Activated gamma-delta T cell (primary cell): ENCODE measurements around the gene RAB33B.
"Not testable (repeated sequence)": the region's sequence is repeated elsewhere in the genome, so short reads cannot be mapped to it uniquely, and the experiment has no call there.

Experiments used
- DNase-seq: peaks from one replicate; lab custom pipeline; 2025; lab: John Stamatoyannopoulos, UW

The RAB33B gene

DNA sequence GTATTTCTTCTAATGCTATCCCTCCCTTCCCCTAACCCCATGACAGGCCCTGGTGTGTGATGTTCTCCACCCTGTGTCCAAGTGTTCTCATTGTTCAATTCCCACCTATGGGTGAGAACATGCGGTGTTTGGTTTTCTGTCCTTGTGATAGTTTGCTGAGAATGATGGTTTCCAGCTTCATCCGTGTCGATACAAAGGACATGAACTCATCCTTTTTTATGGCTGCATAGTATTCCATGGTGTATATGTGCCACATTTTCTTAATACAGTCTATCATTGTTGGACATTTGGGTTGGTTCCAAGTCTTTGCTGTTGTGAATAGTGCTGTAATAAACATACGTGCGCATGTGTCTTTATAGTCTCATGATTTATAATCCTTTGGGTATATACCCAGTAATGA, 10.6 kb downstream of the RAB33B start:
- not testable (repeated sequence) for DNase-seq

DNA sequence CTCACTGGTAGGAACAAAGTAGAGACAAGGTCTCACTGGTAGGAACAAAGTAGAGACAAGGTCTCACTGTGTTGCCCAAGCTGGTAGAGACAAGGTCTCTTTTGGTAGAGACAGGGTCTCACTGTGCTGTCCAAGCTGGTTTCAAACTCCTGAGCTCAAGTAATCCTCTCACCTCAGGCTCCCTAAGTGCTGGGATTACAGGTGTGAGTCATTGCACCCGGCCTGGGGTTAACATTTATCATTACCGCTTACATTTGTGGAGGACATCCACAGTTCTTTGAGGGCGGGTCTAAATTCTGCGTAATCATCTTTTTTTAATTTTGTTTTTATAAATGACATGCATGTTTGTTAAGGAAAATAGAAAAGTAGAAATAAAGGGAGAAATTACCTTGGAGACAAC, 12.0 kb downstream of the RAB33B start:
- DNase-seq: no peak

DNA sequence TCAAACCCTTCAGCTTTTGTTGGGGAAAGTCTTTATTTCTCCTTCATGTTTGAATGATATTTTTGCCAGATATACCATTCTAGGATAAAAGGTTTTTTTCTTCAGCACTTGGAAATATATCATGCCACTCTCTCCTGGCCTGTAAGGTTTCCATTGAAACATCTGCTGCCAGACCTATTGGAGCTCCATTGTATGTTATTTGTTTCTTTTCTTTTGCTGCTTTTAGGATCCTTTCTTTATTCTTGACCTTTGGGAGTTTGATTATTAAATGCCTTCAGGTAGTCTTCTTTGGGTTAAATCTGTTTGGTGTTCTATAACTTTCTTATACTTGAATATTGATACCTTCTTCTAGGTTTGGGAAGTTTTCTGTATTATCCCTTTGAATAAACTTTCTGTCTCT, 14.8 kb downstream of the RAB33B start:
- DNase-seq: not testable (repeated sequence)

GRCh38 chr4:139469216-139469615, 15.3 kb downstream of the RAB33B start:
- no peak for DNase-seq

GRCh38 chr4:139469869-139470268, 15.9 kb downstream of the RAB33B start:
- no peak for DNase-seq

GRCh38 chr4:139470295-139470694, 16.4 kb downstream of the RAB33B start:
- DNase-seq: no peak

DNA sequence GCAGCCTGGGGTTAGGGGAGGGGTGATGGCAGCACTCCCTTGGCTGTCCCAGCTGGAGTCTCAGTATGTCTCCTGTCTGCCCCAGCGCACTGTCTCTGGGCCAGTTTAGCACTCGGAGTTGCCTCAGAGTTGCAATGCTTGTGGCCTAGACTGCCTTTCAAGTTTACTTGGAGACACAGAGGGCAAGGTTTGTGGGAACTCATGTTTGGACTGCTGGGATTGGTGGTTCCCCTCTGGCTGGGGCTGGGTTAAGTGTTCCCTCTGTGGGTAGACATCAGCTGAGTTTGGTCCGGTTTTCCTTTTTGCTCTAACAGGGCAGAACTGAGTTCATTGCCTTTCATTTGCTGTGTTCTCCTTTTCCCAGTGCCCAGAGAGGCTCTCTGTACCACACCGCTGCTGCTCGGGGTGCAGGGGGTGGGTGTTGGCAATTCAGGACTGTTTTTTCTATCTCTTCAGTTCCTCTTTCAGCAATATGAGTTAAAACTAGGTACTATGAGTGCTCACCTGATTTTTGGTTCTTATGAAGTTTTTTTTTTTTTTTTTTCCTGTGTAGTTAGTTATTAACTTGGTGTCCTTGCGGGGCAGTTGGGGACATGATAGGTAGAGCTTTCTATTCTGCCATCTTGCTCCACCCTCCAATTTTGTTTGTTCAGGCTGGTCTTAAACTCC, 17.2 kb downstream of the RAB33B start:
- no peak for DNase-seq

- no peak for DNase-seq
Observed at GRCh38 chr4:139472852-139473251, 18.9 kb downstream of the RAB33B start.

DNA sequence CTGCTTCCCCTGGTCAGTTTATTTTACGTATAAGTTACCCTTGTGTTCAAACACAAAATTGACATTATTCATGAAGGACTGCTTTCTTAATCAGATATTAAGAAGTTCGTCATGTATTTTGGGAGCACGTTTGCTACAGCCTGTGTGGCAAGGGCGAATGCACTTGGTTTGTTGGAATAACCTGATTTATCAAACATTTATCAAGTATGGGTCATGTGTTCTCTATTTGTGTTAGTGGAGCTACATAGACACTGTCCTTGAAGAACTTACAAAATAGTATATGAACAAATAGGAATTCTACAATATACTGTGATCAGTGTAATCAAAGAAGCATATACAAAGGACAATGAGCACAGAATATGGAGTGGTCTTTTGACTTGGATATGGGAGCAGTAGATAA, 22.4 kb downstream of the RAB33B start:
- no peak for DNase-seq

GRCh38 chr4:139481465-139481864, 27.5 kb downstream of the RAB33B start:
- no peak for DNase-seq

- DNase-seq: no peak
Observed at GRCh38 chr4:139483000-139483399, 29.1 kb downstream of the RAB33B start.

GRCh38 chr4:139484783-139485311, 30.9 kb downstream of the RAB33B start:
- DNase-seq: no peak

- no peak for DNase-seq
Observed at GRCh38 chr4:139488442-139488841, 34.5 kb downstream of the RAB33B start.

DNA sequence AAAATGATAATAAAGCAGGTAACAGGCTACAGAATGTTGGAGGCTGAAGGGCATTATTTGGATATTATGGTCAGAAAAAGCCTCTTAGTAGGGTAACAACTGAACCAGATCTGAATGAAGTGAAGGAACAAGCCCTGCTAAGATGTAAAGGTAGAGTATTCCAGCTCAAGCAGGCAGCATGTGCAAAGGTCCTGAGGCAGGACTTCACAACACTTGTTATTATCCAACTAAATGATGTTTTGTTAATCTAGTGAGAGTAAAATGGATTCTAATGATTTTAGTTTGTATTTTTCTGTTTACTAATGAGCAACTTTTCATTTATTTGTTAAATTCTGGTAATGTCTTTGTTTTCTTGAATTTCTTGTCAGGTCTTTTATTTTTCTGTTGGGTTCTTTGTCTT, 35.7 kb downstream of the RAB33B start:
- DNase-seq: no peak

DNA sequence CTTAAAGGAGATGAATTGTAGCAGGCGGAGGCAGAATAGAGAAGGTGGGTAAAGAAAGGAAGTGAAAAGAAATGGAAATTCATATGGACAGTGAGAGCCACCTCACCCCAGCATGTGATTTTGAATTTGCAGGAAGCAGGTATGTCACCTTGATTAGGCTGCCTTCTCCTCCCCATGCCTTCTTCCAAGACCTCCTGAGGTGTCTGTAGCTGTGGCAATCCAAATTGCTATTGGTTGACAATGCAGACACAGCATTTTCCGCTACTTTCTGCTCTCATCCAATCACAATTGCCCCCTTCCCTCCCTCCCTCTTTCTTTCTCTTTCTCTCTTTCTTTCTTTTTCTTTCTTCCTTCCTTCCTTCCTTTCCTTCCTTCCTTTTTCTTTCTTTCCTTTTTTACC, 38.5 kb downstream of the RAB33B start:
- DNase-seq: no peak

GRCh38 chr4:139493176-139493575, 39.3 kb downstream of the RAB33B start:
- no peak for DNase-seq

DNA sequence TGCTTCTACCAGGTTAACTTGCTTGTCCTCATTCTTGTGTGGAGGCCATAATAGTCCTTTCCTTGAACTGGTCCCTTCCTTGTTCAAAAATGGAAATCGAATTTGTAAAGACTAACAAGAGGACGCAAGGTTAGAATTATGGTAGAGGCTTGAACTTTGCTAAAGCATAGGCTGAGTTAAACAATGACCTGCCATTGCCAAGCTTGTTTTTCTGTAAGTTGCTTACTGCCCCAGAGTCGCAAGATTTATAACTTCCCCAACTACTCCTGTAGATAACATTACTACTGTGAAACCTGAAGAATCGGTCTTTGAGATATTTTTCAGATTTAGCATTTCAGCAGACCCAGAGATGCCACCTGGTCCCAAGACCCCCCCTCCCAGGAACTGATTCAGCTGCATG, 45.3 kb downstream of the RAB33B start:
- no peak for DNase-seq

GRCh38 chr4:139501117-139501516, 47.2 kb downstream of the RAB33B start:
- no peak for DNase-seq

GRCh38 chr4:139501527-139501926, 47.6 kb downstream of the RAB33B start:
- DNase-seq: no peak

DNA sequence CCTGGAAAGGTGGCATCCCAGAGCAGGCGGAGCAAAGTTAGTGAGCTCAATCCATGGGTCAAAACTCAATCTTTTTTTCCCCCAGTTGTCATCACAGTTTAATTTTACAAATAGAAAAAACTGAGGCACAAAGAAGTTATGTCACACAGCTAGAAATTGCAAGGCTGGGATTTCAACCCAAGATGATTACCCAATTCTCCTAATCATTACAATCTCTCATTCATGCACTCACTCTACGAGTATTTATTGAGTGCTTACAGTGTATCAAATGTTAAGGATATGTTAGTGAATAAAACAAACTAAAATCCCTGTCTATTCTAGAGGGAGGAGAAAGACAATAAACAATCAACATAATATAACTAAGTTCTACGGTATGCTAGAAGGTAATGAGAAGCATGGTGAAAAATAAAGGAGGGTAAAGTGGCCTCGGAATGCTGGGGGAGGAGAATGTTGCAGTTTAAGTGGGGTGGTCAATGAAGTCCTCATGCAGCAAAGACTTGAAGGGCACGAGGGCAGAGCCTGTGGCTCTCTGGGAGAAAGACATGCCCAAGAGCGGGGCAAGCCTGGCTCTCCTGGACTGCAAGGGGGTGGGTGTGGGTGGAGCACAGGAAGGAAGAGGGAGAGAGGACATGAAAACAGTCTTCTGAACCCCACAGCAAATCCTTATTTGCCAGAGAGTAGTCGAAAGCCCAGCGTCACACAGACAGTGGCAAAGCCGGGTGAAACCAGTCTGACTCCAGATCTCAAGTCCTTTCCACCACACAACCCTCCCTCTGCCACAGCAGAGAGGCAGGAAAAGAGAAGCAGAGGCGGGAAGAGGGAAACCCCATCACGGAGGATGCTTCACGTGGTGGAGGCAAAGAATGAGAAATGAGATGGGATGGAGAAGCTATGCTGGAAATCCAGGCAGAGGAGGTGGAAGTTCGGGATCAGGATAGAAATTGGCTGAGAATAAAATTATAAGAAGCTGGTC, 48.3 kb downstream of the RAB33B start:
- no peak for DNase-seq

- no peak for DNase-seq
Observed at GRCh38 chr4:139503622-139504166, 49.8 kb downstream of the RAB33B start.

DNA sequence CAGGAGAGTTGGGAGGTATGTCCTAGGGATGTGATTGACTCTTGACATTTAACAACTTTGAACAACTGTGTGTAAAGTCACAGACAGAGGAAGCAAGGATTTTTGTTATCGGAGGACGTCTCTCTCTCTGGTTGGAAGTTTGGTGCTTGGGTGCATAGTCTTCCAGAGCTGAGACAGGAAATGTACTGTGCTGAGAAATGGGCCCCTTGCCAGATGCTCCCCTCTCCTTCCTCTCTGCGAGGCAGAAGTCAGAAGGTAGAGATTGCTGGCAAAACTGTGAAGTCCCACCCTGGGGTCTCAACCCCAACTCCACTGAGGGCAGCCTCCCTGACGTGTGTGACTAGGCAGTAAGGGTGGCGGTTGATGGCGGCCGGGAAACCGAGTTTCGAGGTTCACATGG, 52.9 kb downstream of the RAB33B start:
- no peak for DNase-seq
